AG09319 (cell line): ENCODE measurements around the gene SNX14.
A peak's percentile ranks its signal among the peaks of the same experiment; 100 is the strongest.

Experiments used
- DNase-seq: peaks from one replicate; pipeline ENCODE4 v3.0.0-alpha.2; 2010; ENCODE audit warnings: low read depth; ENCODE audit errors: extremely low read depth
- TF ChIP-seq, protein P1 (sequence below): IDR thresholded peaks from 2 replicates; pipeline ENCODE4 v1.5.1; 2011; ENCODE audit warnings: low read depth, mild to moderate bottlenecking, inconsistent platforms, low read length, moderate library complexity

Gene SNX14

DNA sequence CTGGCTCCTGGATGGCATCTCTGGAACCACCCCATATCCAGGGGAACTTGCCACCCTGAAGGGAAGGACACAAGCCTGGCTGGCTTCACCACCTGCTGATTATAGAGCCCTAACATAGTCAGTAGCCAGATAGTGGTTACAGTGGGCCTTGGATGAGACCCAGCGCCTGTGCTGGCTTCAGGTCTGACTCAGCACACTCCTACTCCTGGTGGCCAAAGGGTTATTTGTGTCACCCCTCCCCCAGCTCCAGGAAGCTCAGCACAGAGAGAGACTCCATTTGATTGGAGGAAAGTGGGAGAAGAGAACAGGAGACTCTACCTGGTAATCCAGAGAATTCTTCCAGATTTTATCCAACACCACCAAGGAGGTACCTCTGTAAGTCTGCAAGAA is 12.8 kb downstream of the SNX14 start:
- no peak for DNase-seq

DNA sequence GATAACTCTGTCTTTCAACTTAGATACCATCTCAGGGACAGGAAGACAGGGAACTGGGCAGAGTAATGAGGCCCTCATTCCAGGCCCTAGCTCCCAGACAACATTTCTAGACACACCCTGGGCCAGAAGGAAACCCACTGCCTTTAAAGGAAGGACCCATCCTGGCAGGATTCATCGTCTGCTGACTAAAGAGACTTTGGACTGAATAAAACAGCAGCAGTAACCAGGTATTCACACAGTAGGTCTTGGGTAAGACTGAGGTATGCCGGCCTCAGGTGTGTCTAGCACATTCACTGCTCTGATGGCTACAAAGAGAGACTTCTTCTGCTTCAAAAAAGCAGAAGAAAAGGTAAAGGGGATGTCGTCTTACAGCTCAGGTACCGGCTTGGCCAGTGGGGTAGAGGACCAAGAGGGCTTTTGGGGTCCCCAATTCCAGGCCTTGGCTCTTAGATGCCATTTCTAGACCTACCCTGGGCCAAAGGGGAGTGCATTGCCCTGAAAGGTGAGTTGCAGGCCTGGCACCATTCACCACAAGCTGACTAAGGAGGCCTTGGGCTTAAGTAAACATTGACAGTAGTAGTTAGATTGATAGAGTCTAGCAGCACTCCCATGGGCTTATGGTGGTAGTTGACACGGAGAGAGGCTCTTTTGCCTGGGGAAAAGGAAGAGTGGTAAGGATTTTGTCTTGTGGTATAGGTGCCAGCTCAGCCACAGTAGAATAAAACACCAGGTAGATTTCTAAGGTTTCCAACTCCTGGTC is 13.4 kb downstream of the SNX14 start:
- DNase-seq: no peak
- TF ChIP-seq, protein P1, sequence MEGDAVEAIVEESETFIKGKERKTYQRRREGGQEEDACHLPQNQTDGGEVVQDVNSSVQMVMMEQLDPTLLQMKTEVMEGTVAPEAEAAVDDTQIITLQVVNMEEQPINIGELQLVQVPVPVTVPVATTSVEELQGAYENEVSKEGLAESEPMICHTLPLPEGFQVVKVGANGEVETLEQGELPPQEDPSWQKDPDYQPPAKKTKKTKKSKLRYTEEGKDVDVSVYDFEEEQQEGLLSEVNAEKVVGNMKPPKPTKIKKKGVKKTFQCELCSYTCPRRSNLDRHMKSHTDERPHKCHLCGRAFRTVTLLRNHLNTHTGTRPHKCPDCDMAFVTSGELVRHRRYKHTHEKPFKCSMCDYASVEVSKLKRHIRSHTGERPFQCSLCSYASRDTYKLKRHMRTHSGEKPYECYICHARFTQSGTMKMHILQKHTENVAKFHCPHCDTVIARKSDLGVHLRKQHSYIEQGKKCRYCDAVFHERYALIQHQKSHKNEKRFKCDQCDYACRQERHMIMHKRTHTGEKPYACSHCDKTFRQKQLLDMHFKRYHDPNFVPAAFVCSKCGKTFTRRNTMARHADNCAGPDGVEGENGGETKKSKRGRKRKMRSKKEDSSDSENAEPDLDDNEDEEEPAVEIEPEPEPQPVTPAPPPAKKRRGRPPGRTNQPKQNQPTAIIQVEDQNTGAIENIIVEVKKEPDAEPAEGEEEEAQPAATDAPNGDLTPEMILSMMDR: no peak

More for the DNA sequence above, 12.8 kb downstream of the SNX14 start:
- TF ChIP-seq, protein P1: no peak

DNA sequence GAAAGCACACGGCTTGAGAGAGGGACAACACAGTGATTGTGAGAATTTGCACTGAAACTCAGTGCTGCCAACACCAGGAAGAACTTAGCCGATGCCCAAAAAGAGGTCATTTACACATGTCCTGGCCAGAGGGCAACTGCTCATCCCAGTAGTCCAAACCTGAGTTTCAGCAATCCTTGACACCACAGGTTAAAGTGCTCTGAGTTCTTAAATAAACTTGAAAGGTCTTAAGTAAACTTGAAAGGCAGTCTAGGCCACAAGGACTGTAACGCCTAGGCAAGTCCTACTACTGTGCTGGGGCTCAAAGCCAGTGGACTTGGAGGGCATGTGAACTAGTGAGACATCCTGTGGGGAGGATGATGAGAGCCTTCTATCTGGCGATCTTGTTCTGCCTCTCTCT is 14.1 kb downstream of the SNX14 start:
- no peak for DNase-seq
- TF ChIP-seq, protein P1: no peak

DNA sequence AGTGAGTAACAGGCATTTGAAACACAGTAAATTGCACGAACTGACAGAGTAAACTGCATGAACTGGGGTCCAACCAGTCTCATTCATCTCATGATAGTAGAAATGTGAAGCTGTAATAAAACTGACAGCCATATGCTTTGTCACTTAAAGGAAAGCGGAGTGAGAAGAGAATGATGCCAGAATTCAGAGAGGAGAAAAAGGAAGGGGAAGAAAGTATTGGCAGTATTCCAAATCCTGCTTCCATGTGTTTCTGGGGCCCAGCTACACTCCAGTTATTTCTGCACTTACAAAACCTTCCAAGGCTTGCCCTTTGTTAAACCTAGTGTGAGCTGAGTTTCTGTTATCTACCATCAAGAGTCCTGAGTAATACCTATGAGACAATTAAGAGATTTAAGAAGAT is 17.2 kb downstream of the SNX14 start:
- no peak for DNase-seq

DNA sequence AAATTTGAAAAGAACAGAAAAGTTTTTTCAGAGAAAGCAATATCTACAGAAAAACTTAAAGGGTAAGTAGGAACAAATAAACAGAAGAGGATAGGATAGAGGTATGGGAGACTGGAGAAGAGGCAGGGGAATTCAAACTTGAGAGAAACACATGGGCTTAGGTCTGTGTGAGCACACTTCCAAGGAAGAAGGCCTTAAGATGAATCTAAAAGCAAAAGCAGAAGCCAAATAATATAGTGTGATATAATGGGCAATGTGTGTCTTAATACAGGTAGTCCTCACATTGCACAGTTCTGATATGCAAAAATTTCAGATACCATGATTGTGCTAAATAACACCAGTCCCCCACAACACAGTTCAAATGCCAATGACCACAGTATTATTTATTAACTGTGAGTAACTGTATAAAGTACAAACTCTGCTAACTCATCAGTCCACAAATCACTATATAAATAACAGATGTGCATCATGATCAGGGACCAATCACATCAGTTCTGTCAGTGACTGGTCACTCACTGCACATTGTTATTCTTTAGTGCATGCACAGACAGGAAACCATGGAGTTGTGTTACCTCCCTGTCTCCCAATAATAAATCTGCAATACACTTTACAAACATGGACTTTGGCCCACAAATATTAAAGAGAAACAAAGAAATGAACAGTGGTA is 18.6 kb downstream of the SNX14 start:
- DNase-seq: peak; percentile 15
- TF ChIP-seq, protein P1: no peak

More for the DNA sequence above, 17.2 kb downstream of the SNX14 start:
- TF ChIP-seq, protein P1: no peak

DNA sequence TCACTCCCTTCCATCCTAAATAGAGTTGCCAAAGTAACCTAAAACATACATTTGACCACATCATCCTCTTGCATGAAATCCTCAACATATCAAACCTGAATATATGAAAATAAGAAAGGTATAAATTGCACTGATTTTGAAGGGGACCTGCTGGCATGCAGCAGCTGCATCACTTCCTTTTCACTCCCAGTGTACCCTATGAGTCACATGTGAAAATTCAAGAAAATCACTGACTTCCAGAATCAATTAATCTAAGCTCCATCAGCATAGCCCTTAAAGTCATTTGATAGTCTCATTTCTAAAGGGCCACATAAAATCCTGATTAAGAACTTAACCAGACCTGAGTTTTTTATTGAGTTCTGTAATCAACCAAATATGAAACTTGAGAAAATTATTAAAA is 24.3 kb downstream of the SNX14 start:
- no peak for DNase-seq
- TF ChIP-seq, protein P1: no peak

DNA sequence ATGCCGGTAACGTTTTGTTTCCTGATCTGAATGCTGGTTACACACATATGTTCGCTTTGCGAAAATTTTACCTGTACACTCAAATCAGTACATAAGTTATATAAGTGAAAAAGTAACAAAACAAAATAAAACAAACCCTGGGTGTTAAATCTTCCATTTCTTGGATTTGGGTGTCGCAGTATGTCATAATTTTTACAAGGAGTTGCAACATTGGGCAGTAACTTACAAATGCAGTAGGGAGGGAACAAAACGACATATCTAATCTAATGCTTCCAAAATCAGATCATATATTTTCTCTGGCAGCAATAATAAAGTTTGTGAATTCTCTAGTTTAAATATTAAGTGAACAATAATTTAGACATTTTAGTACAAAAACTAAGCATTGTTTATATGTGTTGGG is 25.2 kb downstream of the SNX14 start:
- DNase-seq: no peak
- TF ChIP-seq, protein P1: no peak
